ENCODE results near the gene SKA3.
A peak's percentile ranks its signal among the peaks of the same experiment; 100 is the strongest.
"Not testable (repeated sequence)": the region's sequence is repeated elsewhere in the genome, so short reads cannot be mapped to it uniquely, and the experiment has no call there.

The SKA3 gene

DNA sequence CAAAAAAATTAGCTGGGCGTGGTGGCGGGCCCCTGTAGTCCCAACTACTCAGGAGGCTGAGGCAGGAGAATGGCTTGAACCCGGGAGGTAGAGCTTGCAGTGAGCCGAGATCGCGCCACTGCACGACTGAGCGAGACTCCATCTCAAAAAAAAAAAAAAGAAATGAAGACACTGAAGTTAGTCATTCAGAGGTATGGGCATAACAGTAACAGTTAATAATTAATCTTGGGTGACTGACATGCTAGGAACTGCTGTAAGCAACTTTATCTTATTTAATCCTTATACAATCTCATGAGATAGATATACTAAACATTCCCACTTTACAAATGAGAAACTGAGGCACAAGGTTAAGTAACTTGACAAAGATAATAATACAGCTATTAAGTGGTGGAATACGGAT lies 4.9 kb downstream of the SKA3 start:
- peak overlapping the region; percentile 13; the same call in 1 of the 2 replicates for H3K27ac ChIP-seq (ENCODE audit: low read depth, low read length)
- no peak overlapping the region for H3K4me3 ChIP-seq (ENCODE audit: low read depth, low read length)
- peaks cover 49% of the 10 kb centered on the region for H3K79me2 ChIP-seq (ENCODE audit: control insufficient read depth, insufficient read depth, low read length, unreplicated experiment)
- H2AFZ ChIP-seq (ENCODE audit: low read length, unreplicated experiment), result no peak overlapping the region
- peaks cover 15% of the 10 kb centered on the region for H3K4me1 ChIP-seq (ENCODE audit: control insufficient read depth, insufficient read depth, low read length, unreplicated experiment)
- no peaks in the 10 kb centered on the region for H3K27me3 ChIP-seq (ENCODE audit: insufficient read depth, low read length)
- no peaks in the 10 kb centered on the region; the same call in 1 of the 2 replicates for H3K36me3 ChIP-seq (ENCODE audit: insufficient read depth, low read length)

DNA sequence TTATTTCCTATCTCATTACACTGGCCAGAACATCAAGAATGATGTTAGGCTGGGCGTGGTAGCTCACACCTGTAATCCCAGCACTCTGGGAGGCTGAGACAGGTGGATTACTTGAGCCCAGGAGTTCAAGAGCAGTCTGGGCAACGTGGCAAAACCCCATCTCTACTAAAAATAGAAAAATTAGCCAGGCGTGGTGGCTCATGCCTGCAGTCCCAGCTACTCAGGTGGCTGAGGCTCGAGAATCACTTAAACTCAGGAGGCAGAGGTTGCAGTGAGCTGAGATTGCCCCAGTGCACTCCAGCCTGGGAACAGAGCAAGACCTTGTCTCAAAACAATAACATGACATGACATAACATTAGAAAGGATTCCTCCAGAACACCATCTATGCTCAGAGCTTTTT lies 10.7 kb downstream of the SKA3 start:
- H3K27me3 ChIP-seq (ENCODE audit: insufficient read depth, low read length); H3K4me3 ChIP-seq (ENCODE audit: low read depth, low read length); H3K27ac ChIP-seq (ENCODE audit: low read depth, low read length); H2AFZ ChIP-seq (ENCODE audit: low read length, unreplicated experiment); H3K36me3 ChIP-seq (ENCODE audit: insufficient read depth, low read length): not testable (repeated sequence)
- H3K4me1 ChIP-seq (ENCODE audit: control insufficient read depth, insufficient read depth, low read length, unreplicated experiment), result peaks cover 10% of the 10 kb centered on the region
- peaks cover 11% of the 10 kb centered on the region for H3K79me2 ChIP-seq (ENCODE audit: control insufficient read depth, insufficient read depth, low read length, unreplicated experiment)

DNA sequence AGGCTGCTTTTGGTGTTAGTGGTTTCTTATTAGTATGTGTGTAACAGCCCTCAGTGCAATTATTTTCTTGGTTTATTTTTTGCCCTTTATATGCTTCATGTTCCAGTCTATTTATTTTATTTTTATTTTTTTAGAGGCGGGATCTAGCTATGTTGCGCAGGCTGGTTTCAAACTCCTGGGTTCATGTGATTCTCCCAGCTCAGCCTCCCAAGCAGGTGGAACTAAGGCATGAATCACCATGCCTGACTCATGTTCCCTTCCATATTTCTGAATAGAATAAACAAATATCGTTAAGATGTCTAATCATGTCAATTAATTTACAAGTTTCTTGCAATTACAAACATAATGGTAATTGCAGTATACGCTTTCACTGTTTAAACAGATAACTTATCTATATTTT lies 11.7 kb downstream of the SKA3 start:
- peaks cover 2% of the 10 kb centered on the region for H3K4me1 ChIP-seq (ENCODE audit: control insufficient read depth, insufficient read depth, low read length, unreplicated experiment)
- peaks cover 3% of the 10 kb centered on the region for H3K36me3 ChIP-seq (ENCODE audit: insufficient read depth, low read length)
- no peak overlapping the region for H3K27ac ChIP-seq (ENCODE audit: low read depth, low read length)

DNA sequence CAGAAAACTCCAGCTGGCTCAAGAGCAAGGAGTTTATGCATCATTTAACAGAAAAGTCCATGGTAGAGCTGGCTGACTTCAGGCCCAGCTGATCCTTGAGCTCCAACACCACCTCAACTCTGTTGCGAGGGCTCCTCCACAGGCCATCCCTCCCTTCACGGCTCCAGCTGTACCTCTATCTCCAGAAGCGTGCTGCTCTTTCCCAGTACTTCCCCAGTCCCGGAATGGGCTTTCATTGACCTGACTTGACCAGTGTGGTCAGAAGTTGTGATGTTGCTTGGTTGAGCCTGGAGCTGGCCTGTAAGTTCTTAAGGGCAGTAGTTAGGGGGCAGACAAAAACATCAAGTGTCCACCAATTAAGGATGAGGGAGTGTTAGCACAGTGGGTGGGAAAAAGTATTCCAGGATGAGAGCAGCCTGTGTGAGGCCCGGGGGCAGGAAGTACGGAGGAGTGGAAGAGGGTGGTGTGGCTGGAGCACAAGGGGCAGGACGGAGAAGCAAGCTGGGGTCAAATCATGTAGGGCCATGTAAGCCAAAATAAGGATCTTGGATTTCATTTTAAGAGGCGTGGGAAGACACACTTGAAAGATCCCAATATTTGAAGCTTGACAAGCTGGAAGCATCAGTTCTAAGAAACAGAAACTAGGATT lies 24.0 kb downstream of the SKA3 start:
- Histone ChIP-seq H3K4me1 (ENCODE audit: control insufficient read depth, insufficient read depth, low read length, unreplicated experiment) (peaks cover 11% of the 10 kb centered on the region), H3K27me3 (ENCODE audit: insufficient read depth, low read length) (no peaks in the 10 kb centered on the region), H3K4me3 (ENCODE audit: low read depth, low read length) (no peak overlapping the region), H3K79me2 (ENCODE audit: control insufficient read depth, insufficient read depth, low read length, unreplicated experiment) (no peaks in the 10 kb centered on the region), H3K27ac (ENCODE audit: low read depth, low read length) (no peak overlapping the region), H3K36me3 (ENCODE audit: insufficient read depth, low read length) (peaks cover 10% of the 10 kb centered on the region; the same call in 1 of the 2 replicates), H2AFZ (ENCODE audit: low read length, unreplicated experiment) (no peak overlapping the region)

More for the DNA sequence above, 11.7 kb downstream of the SKA3 start:
- no peak overlapping the region for H3K4me3 ChIP-seq (ENCODE audit: low read depth, low read length)
- H3K79me2 ChIP-seq (ENCODE audit: control insufficient read depth, insufficient read depth, low read length, unreplicated experiment), result peaks cover 10% of the 10 kb centered on the region
- no peaks in the 10 kb centered on the region for H3K27me3 ChIP-seq (ENCODE audit: insufficient read depth, low read length)
- H2AFZ ChIP-seq (ENCODE audit: low read length, unreplicated experiment), result no peak overlapping the region

DNA sequence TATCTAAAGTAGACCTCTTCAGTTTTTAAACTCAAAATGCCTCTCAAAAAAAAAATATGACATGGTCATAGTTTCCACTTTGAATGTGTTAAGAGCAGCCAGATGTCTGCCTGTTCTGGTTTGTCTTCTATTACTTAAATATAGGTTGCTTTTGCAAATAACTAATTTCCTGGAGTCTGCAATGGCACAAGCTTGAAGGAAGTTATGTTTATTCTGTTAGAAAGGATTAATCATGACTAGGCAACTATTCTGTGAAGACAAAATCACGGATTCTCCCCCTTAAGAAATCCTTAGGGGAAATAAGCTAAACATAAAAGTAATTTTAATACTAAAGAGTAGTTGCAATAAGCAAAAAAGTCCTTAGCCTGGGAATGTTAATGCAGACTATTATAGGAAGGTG lies 26.3 kb downstream of the SKA3 start:
- Histone ChIP-seq H3K27ac (ENCODE audit: low read depth, low read length) (peak overlapping the region; percentile 50), H3K36me3 (ENCODE audit: insufficient read depth, low read length) (peaks cover 18% of the 10 kb centered on the region; the same call in 1 of the 2 replicates), H3K79me2 (ENCODE audit: control insufficient read depth, insufficient read depth, low read length, unreplicated experiment) (peaks cover 6% of the 10 kb centered on the region), H3K4me3 (ENCODE audit: low read depth, low read length) (no peak overlapping the region), H2AFZ (ENCODE audit: low read length, unreplicated experiment) (no peak overlapping the region), H3K27me3 (ENCODE audit: insufficient read depth, low read length) (no peaks in the 10 kb centered on the region), H3K4me1 (ENCODE audit: control insufficient read depth, insufficient read depth, low read length, unreplicated experiment) (peaks cover 11% of the 10 kb centered on the region)

DNA sequence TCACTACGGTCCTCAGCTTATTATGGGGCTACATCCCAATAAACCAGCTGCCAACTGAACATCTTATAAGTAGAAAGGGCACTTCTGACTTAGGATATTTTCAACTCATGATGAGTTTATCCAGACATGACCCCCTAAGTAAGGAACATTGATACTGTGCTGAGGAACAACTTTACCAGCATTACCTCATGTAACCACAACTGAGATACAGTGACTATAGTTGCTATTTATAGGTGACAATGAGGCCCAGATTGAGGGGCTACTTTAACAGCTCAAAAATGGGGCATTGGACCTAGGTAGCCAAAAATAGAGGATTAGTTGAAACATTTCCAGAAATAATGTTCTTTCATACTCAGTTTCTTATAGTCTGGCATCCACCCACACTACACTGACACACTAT lies 26.8 kb downstream of the SKA3 start:
- Histone ChIP-seq H3K36me3 (ENCODE audit: insufficient read depth, low read length) (peaks cover 19% of the 10 kb centered on the region; the same call in 1 of the 2 replicates), H2AFZ (ENCODE audit: low read length, unreplicated experiment) (no peak overlapping the region), H3K4me1 (ENCODE audit: control insufficient read depth, insufficient read depth, low read length, unreplicated experiment) (peaks cover 11% of the 10 kb centered on the region)

DNA sequence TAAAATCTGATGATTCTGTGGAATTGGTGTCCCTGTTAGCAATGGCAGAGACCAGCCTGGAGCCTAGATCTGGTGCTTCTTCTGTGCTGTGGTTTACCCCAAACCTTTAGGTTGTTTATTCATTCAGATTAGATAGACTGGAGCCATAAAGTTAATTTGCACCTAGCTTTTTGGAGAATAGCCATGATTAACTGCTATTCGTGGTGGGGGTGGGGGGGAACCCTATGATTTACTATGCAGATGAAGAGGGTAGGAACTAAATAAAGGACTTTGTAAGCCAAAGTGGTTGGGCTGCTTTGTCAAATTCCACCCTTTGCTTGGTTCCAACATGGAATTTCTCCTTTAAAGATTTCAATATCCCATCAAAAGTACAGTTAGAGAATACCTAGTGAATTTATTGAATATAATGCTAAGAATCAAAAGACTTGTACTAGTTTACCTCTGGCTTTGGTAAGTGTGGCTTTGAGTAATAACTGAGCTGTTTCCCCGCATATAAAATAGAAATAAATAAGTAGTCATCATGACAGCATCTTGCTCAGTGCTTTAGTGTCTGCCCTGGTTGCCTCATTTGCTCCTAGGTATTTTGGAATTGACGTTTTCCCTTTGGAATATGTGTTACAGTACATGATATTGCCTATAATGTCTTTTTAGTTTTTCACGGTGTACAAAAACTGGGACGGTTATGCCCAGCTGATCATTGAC lies 27.6 kb downstream of the SKA3 start:
- peaks cover 22% of the 10 kb centered on the region; the same call in 1 of the 2 replicates for H3K36me3 ChIP-seq (ENCODE audit: insufficient read depth, low read length)

More for the DNA sequence above, 26.8 kb downstream of the SKA3 start:
- no peaks in the 10 kb centered on the region for H3K27me3 ChIP-seq (ENCODE audit: insufficient read depth, low read length)
- peak overlapping the region; percentile 50 for H3K27ac ChIP-seq (ENCODE audit: low read depth, low read length)
- H3K79me2 ChIP-seq (ENCODE audit: control insufficient read depth, insufficient read depth, low read length, unreplicated experiment), result peaks cover 11% of the 10 kb centered on the region
- H3K4me3 ChIP-seq (ENCODE audit: low read depth, low read length), result no peak overlapping the region

DNA sequence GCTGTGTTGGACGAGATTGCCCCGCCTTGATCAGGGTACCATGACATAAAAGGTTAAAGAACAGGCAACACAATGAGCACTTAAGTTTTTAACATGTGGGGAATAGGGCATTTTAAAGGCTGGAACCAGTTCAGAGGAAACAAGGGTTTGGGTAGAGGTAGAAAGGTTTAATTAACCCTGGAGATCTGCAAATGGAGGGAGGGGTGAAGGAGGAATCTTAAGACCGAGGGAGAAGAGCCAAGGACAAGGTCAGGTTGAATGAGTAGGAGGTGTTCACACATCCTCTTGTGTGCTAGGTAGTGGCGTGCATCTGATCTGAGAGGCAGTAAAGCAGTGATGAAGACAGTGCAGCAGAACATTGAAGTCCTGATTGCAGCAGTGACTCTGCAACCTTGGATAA lies 28.5 kb downstream of the SKA3 start:
- Histone ChIP-seq H3K36me3 (ENCODE audit: insufficient read depth, low read length) (peaks cover 29% of the 10 kb centered on the region), H3K4me1 (ENCODE audit: control insufficient read depth, insufficient read depth, low read length, unreplicated experiment) (peaks cover 18% of the 10 kb centered on the region), H2AFZ (ENCODE audit: low read length, unreplicated experiment) (no peak overlapping the region), H3K27ac (ENCODE audit: low read depth, low read length) (no peak overlapping the region), H3K79me2 (ENCODE audit: control insufficient read depth, insufficient read depth, low read length, unreplicated experiment) (peaks cover 28% of the 10 kb centered on the region), H3K27me3 (ENCODE audit: insufficient read depth, low read length) (no peaks in the 10 kb centered on the region), H3K4me3 (ENCODE audit: low read depth, low read length) (no peak overlapping the region)

More for the DNA sequence above, 27.6 kb downstream of the SKA3 start:
- Histone ChIP-seq H3K27me3 (ENCODE audit: insufficient read depth, low read length) (no peaks in the 10 kb centered on the region), H3K79me2 (ENCODE audit: control insufficient read depth, insufficient read depth, low read length, unreplicated experiment) (peaks cover 19% of the 10 kb centered on the region), H3K4me1 (ENCODE audit: control insufficient read depth, insufficient read depth, low read length, unreplicated experiment) (peaks cover 11% of the 10 kb centered on the region), H3K27ac (ENCODE audit: low read depth, low read length) (peak overlapping the region; percentile 50; the same call in 1 of the 2 replicates), H2AFZ (ENCODE audit: low read length, unreplicated experiment) (no peak overlapping the region), H3K4me3 (ENCODE audit: low read depth, low read length) (no peak overlapping the region)

DNA sequence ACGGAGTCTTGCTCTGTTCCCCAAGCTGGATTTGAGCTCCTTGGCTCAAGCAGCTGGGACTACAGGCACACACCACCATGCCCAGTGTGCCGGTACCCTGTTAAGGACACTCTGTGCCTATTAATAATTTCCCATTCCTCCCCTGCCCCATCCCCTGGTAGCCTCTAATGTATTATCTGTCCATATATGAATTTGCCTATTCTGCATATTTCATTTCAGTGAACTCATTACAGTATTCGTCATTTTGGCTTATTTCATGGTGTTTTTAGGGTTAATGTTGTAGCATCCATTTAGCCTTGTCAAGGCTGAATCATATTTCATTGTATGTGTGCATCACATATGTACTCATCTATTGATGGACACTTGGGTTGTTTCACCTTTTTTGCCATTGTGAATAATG lies 33.6 kb downstream of the SKA3 start:
- Histone ChIP-seq H3K4me1 (ENCODE audit: control insufficient read depth, insufficient read depth, low read length, unreplicated experiment) (peaks cover 22% of the 10 kb centered on the region), H3K79me2 (ENCODE audit: control insufficient read depth, insufficient read depth, low read length, unreplicated experiment) (peaks cover 52% of the 10 kb centered on the region), H3K4me3 (ENCODE audit: low read depth, low read length) (peak overlapping the region; percentile 49), H2AFZ (ENCODE audit: low read length, unreplicated experiment) (no peak overlapping the region), H3K27ac (ENCODE audit: low read depth, low read length) (no peak overlapping the region), H3K36me3 (ENCODE audit: insufficient read depth, low read length) (peaks cover 29% of the 10 kb centered on the region), H3K27me3 (ENCODE audit: insufficient read depth, low read length) (no peaks in the 10 kb centered on the region)

DNA sequence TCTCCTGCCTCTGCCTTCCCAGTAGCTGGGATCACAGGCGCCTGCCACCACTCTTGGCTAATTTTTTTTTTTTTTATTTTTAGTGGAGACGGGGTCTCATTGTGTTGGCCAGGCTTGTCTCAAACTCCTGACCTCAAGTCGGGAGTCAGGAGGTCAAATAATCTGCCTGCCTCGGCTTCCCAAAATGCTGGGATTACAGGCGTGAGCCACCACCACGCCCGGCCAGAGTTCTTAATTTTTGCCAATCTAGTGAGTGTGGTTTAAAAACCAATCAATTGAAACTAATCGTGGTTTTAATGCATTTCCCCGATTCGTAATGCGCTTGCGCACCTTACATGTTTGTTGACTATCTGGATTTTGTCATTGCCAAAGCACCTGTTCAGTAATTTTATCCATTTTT lies 37.0 kb downstream of the SKA3 start:
- Histone ChIP-seq H2AFZ (ENCODE audit: low read length, unreplicated experiment) (peak overlapping the region; percentile 93), H3K27ac (ENCODE audit: low read depth, low read length) (peak overlapping the region; percentile 81), H3K4me1 (ENCODE audit: control insufficient read depth, insufficient read depth, low read length, unreplicated experiment) (peaks cover 22% of the 10 kb centered on the region), H3K36me3 (ENCODE audit: insufficient read depth, low read length) (peaks cover 12% of the 10 kb centered on the region), H3K79me2 (ENCODE audit: control insufficient read depth, insufficient read depth, low read length, unreplicated experiment) (peaks cover 39% of the 10 kb centered on the region), H3K4me3 (ENCODE audit: low read depth, low read length) (peak overlapping the region; percentile 99), H3K27me3 (ENCODE audit: insufficient read depth, low read length) (no peaks in the 10 kb centered on the region)

DNA sequence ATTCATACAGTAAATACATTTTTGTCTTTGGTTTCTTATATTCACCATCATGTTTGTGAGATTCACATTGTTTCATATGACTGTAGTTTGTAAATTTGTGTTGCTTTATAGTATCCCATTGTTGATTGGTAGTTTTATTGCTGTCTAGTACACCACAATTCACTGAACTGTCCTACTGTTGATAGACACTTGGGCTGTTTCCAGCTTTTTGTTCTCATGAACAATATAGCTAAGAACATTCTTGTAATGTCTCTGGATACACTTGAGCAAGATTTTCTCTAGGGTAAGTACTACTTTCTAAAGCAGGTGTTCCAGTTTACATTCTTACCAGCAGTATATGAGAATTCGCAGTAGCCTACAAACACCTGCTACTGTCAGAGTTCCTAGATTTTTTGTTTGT lies 37.8 kb downstream of the SKA3 start:
- peaks cover 32% of the 10 kb centered on the region for H3K79me2 ChIP-seq (ENCODE audit: control insufficient read depth, insufficient read depth, low read length, unreplicated experiment)
- no peaks in the 10 kb centered on the region for H3K27me3 ChIP-seq (ENCODE audit: insufficient read depth, low read length)
- H3K36me3 ChIP-seq (ENCODE audit: insufficient read depth, low read length), result peaks cover 11% of the 10 kb centered on the region
- H3K4me1 ChIP-seq (ENCODE audit: control insufficient read depth, insufficient read depth, low read length, unreplicated experiment), result peaks cover 22% of the 10 kb centered on the region
- H3K27ac ChIP-seq (ENCODE audit: low read depth, low read length), result peak overlapping the region; percentile 12
- no peak overlapping the region for H2AFZ ChIP-seq (ENCODE audit: low read length, unreplicated experiment)
- no peak overlapping the region for H3K4me3 ChIP-seq (ENCODE audit: low read depth, low read length)

Measured in ACC112 (cell line).